ENCODE measurements around the gene TTC17. TPM values are rescaled to one million over a fixed set of nuclear protein-coding genes. Genes with fewer than 3 reads are reported as not detected.
A peak's percentile ranks its signal among the peaks of the same experiment; 100 is the strongest.

Gene TTC17
- total and polyA plus RNA-seq, 9 of the 15 experiments (the other 6 are each of a cell fraction or from before 2014, with no cell fraction given) = 19.7 to 99.1 (median 53.3) TPM

- TF ChIP-seq TFE3 (CRISPR knock-in tag; IDR thresholded peaks at IDR 0.05) (peak; percentile 89), GATA2 (CRISPR knock-in tag; IDR thresholded peaks at IDR 0.05) (no peak), TRIM24 (IDR thresholded peaks at IDR 0.05) (no peak), MEIS2 (IDR thresholded peaks at IDR 0.05; ENCODE audit: partially characterized antibody) (peak; percentile 80), ARNT (IDR thresholded peaks at IDR 0.05) (no peak), THRB (CRISPR knock-in tag; conservative IDR thresholded peaks at IDR 0.05) (no peak), TCF3 (CRISPR knock-in tag; IDR thresholded peaks at IDR 0.05) (0 out of 2 replicates have a peak, but pooled peaks have one; percentile 7), CHCHD3 (CRISPR knock-in tag; IDR thresholded peaks at IDR 0.05) (no peak), MECOM (CRISPR knock-in tag; IDR thresholded peaks at IDR 0.05) (peak; percentile 96), NFRKB (IDR thresholded peaks at IDR 0.05; ENCODE audit: low read depth) (no peak), SMARCC2 (IDR thresholded peaks at IDR 0.05; ENCODE audit: low read depth) (peak; percentile 34; the same call in 1 of the 2 replicates), EGR1 (conservative IDR thresholded peaks at IDR 0.05) (no peak), HDAC3 (IDR thresholded peaks at IDR 0.05; ENCODE audit: borderline replicate concordance, partially characterized antibody) (no peak), HOMEZ (CRISPR knock-in tag; IDR thresholded peaks at IDR 0.05) (no peak), NONO (IDR thresholded peaks at IDR 0.05; ENCODE audit: low read depth in 2 of 2, low read length in 1 of 2) (no peak), ZNF830 (CRISPR knock-in tag; IDR thresholded peaks at IDR 0.05) (no peak), ID3 (CRISPR knock-in tag; IDR thresholded peaks at IDR 0.05) (no peak), ID3 (tag; IDR thresholded peaks at IDR 0.05) (no peak), MYBL2 (IDR thresholded peaks at IDR 0.05; ENCODE audit: low read depth) (peak; percentile 69), MYBL2 (CRISPR knock-in tag; IDR thresholded peaks at IDR 0.05; ENCODE audit: borderline replicate concordance) (no peak), NCOR1 (IDR thresholded peaks at IDR 0.05) (peak; percentile 27; the same call in 1 of the 2 replicates), MYNN (IDR thresholded peaks at IDR 0.05) (no peak), MYNN (CRISPR knock-in tag; IDR thresholded peaks at IDR 0.05) (no peak), ZNF395 (CRISPR knock-in tag; IDR thresholded peaks at IDR 0.05) (no peak)
These were observed 23.1 kb downstream of the TTC17 start (continued) for GRCh38 chr11:43381802-43382201.

Data from K562 (cell line).